Left ventricle myocardium inferior (tissue), 1 donor: ENCODE results near the gene KCNJ10. TPM values are rescaled to one million over a fixed set of nuclear protein-coding genes. Genes with fewer than 3 reads are reported as not detected.

ENCODE experiments used
- DNase-seq: peaks from one replicate; pipeline ENCODE4 v3.0.0-alpha.2; 2020
- H3K27ac ChIP-seq: fragments of 200-600 bp; replicated peaks from 2 replicates; pipeline ENCODE4 v1.8.0; 2021
- H3K27me3 ChIP-seq: fragments of 200-600 bp; 2 replicates; pipeline ENCODE4 v1.8.0; 2021; ENCODE audit warnings: low read depth
- H3K36me3 ChIP-seq: fragments of 200-600 bp; 2 replicates; pipeline ENCODE4 v1.8.0; 2021
- H3K4me1 ChIP-seq: fragments of 200-600 bp; 2 replicates; pipeline ENCODE4 v1.8.0; 2021
- H3K4me3 ChIP-seq: fragments of 200-600 bp; 2 replicates; pipeline ENCODE4 v1.8.0; 2021; ENCODE audit warnings: mild to moderate bottlenecking, moderate library complexity
- H3K9me3 ChIP-seq: fragments of 200-600 bp; replicated peaks from 2 replicates; pipeline ENCODE4 v1.8.0; 2021
- CTCF ChIP-seq: fragments of 200-600 bp; IDR thresholded peaks from 2 replicates; pipeline ENCODE4 v1.8.0; 2021; ENCODE audit warnings: antibody characterized with exemption, mild to moderate bottlenecking, borderline replicate concordance
- intact Hi-C: fragments of 100-400 bp; cut with micrococcal nuclease; formaldehyde crosslinking; loops from one replicate; pipeline ENCODE4 v1.11.0; 2022
- total RNA-seq: library from RNA; stranded (reverse); fragmentation: NEBNext Ultra II Directional; extraction: Animal tissue kit (Norgen Biotek cat#: 25700); gene quantifications from one replicate; pipeline ENCODE4 v1.2.1, GENCODE V29; 2021
- donor health status: DM: no; HTN: yes; CAD: no; lungs with severe emphysema.

Gene KCNJ10
- total RNA-seq, 1 donor from 2014 or later, result not detected

- Histone ChIP-seq H3K4me3 (no peak overlapping the region), H3K4me1 (no peaks in the 10 kb centered on the region), H3K27ac (no peak overlapping the region), H3K36me3 (no peaks in the 10 kb centered on the region), H3K9me3 (no peaks in the 10 kb centered on the region), H3K27me3 (peaks cover 30% of the 10 kb centered on the region)
- no peak for DNase-seq
- no peak for TF ChIP-seq CTCF
- intact Hi-C loops, result no loop called here
Measured at GRCh38 chr1:159951551-159951950, 118.4 kb downstream of the KCNJ10 start.

GRCh38 chr1:159951016-159951415, 118.9 kb downstream of the KCNJ10 start:
- intact Hi-C loops, result no loop called here
- Histone ChIP-seq H3K4me3 (no peak overlapping the region), H3K36me3 (no peaks in the 10 kb centered on the region), H3K4me1 (peaks cover 4% of the 10 kb centered on the region), H3K27ac (no peak overlapping the region), H3K9me3 (no peaks in the 10 kb centered on the region), H3K27me3 (peaks cover 30% of the 10 kb centered on the region)
- DNase-seq, result no peak
- no peak for TF ChIP-seq CTCF

GRCh38 chr1:159949981-159950381, 120.0 kb downstream of the KCNJ10 start:
- Histone ChIP-seq H3K36me3 (no peaks in the 10 kb centered on the region), H3K27me3 (peaks cover 31% of the 10 kb centered on the region), H3K4me1 (peaks cover 14% of the 10 kb centered on the region), H3K9me3 (no peaks in the 10 kb centered on the region), H3K27ac (no peak overlapping the region), H3K4me3 (no peak overlapping the region)
- intact Hi-C loops, result loop anchor here (5.0 to 10.0 kb wide), 2 partner anchors 57 to 155 kb away; no protein-coding TSS in a partner anchor
- no peak for TF ChIP-seq CTCF
- no peak for DNase-seq

GRCh38 chr1:159949123-159949522, 120.8 kb downstream of the KCNJ10 start:
- DNase-seq, result no peak
- intact Hi-C loops, result loop anchor here (5.0 to 10.0 kb wide), 2 partner anchors 58 to 154 kb away; no protein-coding TSS in a partner anchor
- TF ChIP-seq CTCF, result no peak
- Histone ChIP-seq H3K4me1 (peaks cover 18% of the 10 kb centered on the region), H3K27ac (no peak overlapping the region), H3K9me3 (no peaks in the 10 kb centered on the region), H3K36me3 (no peaks in the 10 kb centered on the region), H3K27me3 (peaks cover 38% of the 10 kb centered on the region), H3K4me3 (no peak overlapping the region)

Other genes starting within 250 kb of the KCNJ10 start
- 1.7 TPM for gene SLAMF8, start 243.3 kb downstream of the KCNJ10 start, total RNA-seq
- gene VSIG8, start 207.5 kb downstream of the KCNJ10 start, total RNA-seq, result not detected
- 1.1 TPM for gene CFAP45, start 170.0 kb downstream of the KCNJ10 start, total RNA-seq
- gene TAGLN2, start 144.7 kb downstream of the KCNJ10 start, total RNA-seq, result 110 TPM
- 0.25 TPM for gene IGSF9, start 124.5 kb downstream of the KCNJ10 start, total RNA-seq
- not detected for gene SLAMF9, start 115.9 kb downstream of the KCNJ10 start, total RNA-seq
- gene PIGM, start 38.2 kb downstream of the KCNJ10 start, total RNA-seq, result 2.5 TPM
- 0.05 TPM for gene KCNJ9, start 11.4 kb upstream of the KCNJ10 start, total RNA-seq
- 18.2 TPM for gene IGSF8, start 28.5 kb upstream of the KCNJ10 start, total RNA-seq
- gene ATP1A2, start 45.6 kb upstream of the KCNJ10 start, total RNA-seq, result 401 TPM
- 0.11 TPM for gene ATP1A4, start 81.4 kb upstream of the KCNJ10 start, total RNA-seq
- gene CASQ1, start 120.4 kb upstream of the KCNJ10 start, total RNA-seq, result 39.2 TPM
- 280 TPM for gene PEA15, start 135.2 kb upstream of the KCNJ10 start, total RNA-seq
- gene DCAF8, start 192.4 kb upstream of the KCNJ10 start, total RNA-seq, result 162 TPM
- gene PEX19, start 215.0 kb upstream of the KCNJ10 start, total RNA-seq, result 97.6 TPM